GM21381 (cell line): ENCODE measurements around the gene TKTL1.

Experiments used
- ATAC-seq: cut with Tn5 transposase; IDR thresholded peaks from one replicate; pipeline ENCODE4 v1.9.1; 2021; ENCODE audit warnings: mild to moderate bottlenecking, moderate library complexity; ENCODE audit not compliant: unreplicated experiment

TKTL1 gene

DNA sequence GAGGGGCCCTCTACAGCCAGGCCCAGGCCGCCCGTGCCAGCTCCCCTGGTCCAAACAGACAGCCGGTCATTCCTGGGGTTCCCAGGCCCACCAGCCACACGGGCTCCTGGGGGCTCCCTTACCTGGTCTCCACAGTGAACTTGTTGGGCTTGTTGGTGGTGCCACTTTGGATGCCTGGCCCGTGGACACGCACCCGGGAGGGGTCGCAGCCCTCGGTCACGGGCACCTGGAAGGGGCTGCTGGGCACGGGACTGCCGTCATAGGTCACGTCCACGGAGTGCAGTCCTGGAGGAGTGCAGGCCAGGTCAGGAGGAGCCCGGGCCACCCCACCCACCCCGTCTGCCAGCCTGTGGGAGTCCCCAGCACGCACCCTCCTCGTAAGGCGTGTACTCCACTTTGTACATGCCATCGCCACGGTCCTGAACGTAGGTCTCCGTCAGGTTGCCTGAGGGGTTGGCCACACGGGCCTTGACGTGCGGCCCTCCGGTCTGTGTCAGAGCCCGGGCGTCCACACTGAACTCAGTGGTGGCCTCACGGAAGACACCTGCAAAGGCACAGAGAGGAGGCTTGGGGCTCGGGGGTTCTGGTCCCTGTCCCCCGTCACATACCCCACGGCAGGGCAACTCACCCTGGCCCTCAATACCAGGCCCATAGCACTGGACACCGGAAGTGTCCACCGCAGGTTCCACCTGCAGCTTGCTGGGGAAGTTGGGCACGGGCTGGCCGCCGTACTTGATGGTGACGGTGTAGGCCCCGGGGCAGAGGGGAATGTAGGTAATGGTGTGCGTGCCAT lies 64.0 kb downstream of the TKTL1 start:
- no peak for ATAC-seq

- no peak for ATAC-seq
Measured at GRCh38 chrX:154360155-154360713, 64.6 kb downstream of the TKTL1 start.

DNA sequence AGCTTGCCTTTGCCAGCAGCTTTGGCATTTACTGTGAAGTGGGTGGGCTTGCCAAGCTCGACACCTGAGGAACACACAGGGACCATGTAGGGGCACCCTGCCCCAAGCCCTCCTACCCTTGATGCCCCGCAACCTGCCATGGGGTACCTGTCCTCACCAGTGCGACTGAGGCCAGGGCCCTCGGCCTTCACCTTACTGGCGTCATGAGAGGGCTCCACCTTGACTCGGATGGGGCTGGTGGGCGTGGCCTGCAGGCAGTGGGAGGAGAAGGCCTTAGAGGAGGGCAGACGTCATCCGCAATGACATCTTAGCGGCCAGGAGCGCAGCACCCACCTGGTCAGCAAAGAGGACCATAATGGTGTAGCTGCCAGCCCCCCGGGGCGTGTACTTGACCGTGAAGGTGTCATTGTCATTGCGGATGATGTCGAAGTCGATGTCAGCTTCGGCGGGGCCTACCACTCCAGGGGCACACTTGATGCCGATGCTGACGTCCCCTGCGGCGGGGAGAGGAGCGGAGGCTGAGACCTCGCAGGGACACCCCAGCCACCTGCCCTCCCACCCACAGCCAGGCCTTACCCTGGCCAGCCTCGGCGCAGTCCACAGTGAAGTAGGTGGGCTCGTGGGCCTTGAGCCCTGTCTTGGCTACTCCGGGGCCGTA lies 66.6 kb downstream of the TKTL1 start:
- no peak for ATAC-seq

DNA sequence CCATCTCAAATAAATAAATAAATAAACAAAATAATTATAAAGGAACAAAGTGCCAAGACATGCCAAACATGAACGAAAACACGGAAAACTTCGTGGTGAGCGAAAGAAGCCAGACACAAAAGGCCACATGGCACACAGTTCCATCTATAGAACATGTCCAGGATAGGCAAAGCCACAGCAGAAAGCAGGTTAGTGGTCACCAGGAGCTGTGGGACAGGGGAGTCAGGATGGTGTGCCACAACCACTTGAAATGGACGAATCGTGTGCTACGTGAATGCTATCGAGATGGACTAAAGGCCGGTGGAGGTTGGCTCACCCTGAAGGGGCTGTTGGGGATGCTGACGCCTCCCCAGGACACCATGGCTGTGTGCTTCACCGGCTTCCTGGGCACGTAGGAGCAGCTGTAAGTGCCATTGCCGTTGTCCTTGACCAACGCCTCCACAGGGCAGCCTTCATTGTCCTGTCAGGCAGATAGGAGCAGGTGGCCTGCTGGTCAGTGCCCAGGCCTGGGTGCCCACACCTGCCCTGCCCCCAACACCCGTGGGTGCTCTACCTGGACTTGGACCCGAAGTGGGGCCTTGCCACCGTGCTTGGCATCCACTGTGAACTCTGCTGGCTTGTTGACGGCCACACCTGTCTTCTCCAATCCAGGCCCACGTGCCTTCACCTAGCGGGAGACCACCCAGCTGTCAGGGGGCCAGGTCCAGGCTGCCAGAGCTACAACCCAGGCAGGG lies 68.3 kb downstream of the TKTL1 start:
- no peak for ATAC-seq

DNA sequence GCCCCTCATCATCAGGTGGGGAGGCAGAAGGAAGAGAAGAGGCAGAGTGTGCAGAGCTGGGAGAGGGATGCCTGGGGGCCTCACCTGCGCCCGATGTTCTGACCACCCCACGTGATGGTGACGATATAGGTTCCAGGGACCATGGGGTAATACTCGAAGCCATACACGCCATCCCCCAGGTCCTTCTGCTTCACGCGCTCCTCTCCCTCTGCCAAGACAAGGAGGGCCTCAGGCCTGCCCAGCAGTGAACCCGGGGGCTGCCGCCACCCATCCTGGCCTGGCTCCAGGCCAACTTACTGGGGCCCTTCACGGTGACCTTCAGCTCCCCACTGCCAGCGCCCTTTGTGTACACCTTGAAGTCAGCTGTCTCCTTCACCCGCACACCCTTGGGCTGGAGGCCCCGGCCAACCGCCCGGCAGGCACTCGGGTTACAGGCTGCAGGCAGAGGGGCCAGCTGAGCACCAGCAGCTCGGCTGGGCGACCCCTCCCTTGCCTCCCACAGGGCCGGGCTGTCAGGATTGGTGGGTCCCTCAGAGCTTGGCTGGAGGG lies 69.5 kb downstream of the TKTL1 start:
- ATAC-seq, result no peak

DNA sequence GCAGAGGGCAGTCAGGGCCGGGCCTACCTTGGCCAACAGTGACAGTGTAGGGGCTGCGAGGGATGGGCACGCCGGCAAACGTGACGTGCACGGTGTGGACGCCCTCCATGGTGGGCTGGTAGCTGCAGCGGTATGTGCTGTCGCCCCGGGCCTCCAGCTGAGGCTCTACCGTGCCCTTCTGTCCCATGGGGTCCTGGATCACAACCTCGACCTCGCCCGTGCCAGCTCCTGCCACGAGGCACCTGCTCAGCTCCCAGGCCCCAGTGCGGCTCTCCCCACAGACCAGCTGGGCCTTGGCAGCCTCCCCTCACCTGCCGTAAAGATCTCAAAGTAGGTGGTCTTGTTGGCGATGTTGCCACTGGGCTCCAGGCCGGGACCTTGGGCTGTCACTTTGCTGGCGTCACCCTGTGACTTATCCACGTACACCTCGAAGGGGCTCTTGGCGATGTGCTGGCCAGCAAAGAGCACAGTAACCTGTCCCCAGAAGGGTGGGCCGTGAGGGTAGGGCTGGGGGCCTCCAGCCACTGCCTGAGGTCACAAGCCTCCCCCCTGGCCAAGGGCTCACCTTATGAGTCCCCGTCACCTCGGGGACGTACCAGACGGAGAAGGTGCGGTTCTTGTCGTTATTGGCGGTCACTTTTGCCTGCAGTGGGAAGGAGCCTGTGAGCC lies 70.5 kb downstream of the TKTL1 start:
- ATAC-seq, result no peak

- no peak for ATAC-seq
Measured at GRCh38 chrX:154366666-154367055, 71.1 kb downstream of the TKTL1 start.

GRCh38 chrX:154367474-154368308 lies 72.1 kb downstream of the TKTL1 start:
- ATAC-seq, result no peak

DNA sequence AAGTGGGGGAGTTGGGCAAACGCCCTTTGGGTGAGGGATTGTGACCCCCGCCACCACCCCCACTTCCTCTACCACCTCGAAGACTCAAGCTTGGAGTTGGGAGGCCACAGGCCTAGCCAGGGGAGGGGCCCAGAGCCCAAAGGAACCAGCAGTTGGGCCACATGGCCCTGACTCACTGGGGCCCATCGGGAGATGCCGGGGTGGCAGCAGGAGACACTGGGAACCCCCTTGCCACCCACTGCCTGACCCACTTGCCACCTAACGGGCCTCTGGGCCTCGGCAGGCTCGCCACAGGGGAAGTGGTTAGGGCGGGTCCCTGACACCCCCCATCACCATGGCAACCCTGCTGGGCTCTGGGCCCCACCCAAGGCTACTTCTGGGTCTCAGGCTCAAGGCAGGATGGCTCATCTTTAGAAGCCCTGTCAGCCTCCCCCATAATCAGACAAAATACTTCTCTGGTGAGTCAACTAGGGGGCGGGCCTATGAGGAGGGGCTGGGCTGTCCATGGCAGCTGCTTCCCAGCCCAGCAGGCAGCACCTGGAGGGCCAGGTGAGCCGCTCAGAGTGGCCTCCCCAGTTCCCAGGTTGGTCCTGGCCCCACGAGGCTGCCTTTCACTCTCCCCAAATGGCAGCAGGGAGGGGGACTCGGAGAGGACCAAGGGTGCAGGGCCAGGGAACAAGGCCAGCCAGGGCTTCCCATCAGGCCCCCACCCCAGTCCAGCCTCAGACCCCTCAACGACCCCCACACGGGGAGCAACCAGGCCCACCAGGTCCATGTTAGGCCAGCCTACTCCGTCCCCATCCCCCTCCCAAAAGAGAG lies 73.2 kb downstream of the TKTL1 start:
- peak; percentile 30 for ATAC-seq

- no peak for ATAC-seq
Measured at GRCh38 chrX:154369449-154370299, 74.1 kb downstream of the TKTL1 start.

- no peak for ATAC-seq
Measured at GRCh38 chrX:154370300-154371016, 74.9 kb downstream of the TKTL1 start.

- peak; percentile 54 for ATAC-seq
Measured at GRCh38 chrX:154371017-154371788, 75.6 kb downstream of the TKTL1 start.

- ATAC-seq, result no peak
Measured at GRCh38 chrX:154371789-154372300, 76.2 kb downstream of the TKTL1 start.

DNA sequence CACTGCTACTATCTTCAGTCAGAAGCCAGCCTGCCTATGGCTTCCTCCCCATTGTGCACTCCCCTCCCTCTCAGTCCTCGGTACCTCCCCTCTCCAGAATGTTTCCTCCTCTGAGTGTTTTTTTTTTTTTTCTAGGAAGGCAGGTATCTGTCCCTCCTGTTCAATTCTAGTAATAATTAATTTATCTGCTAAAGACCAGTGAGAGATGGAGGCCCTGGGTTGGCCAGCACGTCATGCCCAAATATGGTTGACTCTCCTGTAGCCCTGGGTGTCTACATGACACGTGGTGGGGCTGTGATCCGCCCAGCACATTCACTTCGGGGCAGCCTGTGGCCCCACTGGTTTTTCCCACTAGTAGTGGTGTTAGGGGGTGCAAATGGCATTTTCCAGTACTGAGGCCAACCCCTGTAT lies 77.0 kb downstream of the TKTL1 start:
- ATAC-seq, result no peak

DNA sequence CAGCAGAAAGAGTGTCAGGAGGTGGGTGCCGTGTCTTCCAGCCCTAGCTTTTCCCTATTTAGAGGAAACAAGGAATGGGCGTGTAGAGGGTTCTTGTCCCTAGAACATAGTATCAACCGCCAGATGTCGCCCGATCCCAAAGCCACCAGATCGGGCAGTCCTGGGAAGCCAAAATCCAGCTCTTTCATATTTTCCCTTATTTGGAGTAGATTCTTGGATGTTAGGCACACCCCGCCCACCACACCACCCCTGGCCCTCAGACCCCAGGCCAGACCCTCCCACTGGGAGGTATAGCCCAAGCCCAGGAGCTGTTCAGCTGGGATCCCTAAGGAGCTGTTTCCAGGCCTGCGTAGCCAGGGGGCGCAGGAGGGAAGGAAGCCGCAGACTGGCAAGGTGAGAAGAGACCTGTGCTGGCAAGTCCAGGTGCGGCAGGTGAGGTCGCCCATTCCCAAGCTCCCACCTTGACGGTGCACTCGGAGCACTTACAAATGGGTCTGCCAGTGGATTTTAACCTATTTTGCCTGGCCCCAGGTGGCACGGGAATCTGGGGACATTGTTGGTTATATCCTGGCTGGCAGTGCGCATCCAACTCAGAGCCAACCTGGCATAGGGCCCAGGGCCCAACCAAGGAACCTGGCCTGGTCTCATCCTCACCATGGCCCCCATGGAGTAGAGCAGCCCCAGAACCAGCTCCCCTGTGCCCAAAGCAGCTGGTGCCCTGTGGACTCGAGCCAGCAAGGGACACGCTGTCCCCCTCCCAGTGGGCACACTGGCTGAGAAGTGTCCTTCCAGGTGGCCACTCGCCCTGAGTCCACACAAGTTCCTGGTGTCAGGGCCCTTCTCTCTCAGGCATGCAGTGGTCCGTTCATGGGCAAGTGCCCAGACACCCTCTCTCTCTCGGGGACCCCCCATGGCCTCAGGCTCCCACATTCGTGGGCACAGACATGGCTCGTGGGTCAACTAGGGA lies 78.0 kb downstream of the TKTL1 start:
- no peak for ATAC-seq
